ENCODE results near the gene PPP2R5C.

DNA sequence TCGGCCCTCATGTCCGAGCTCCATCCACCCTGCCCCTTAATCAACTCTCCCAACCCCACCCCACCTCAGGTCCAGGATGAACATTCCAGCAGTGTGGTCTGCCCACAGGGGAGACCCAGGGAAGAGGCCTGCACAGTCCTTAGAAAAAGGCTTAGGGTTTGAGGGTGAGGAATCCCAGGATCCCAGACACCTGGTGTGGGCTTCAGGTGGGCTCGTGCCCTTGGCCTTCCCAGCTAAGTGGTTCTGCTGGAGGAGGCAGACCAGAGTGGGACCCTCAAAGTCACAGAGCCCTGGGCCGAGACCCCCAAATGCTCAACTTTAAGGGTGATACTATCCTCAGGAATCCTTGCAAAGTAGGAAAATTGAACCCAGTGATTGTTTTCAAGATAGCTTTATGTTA is 25.4 kb upstream of the PPP2R5C start:
- TF ChIP-seq POLR2AphosphoS5 (IDR thresholded peaks at IDR 0.05; ENCODE audit: low read depth, low read length) (no peak), CTCF (IDR thresholded peaks at IDR 0.05) (no peak)
